HepG2 (cell line): Measurements from ENCODE around the gene FRMD4A. TPM values are rescaled to one million over a fixed set of nuclear protein-coding genes. Genes with fewer than 3 reads are reported as not detected.

Source experiments
- ATAC-seq: fragments of 200-7000 bp; cut with Tn5 transposase; 3 replicates; pipeline ENCODE4 v1.9.1; 2020; ENCODE audit warnings: mild to moderate bottlenecking, moderate library complexity
- BruUV-seq: library from RNA; stranded (reverse); fragments of 400-500 nt; replicated peaks from 2 replicates; lab custom pipeline; 2021; lab: Mats Ljungman, UMichigan
- CTCF ChIA-PET: fragments of 300-600 bp; formaldehyde crosslinking; extraction: SDS; loops from one replicate; lab custom pipeline; 2021; ENCODE audit warnings: low total read pairs, inconsistent platforms, low intra/inter-chr PET ratio; lab: Yijun Ruan, JAX
- POLR2A ChIA-PET: fragments of 350-600 bp; sonication (Branson Sonifier 250); formaldehyde crosslinking; loops from one replicate; lab custom pipeline; 2020; ENCODE audit warnings: antibody characterized with exemption, inconsistent platforms; lab: Yijun Ruan, JAX
- DNase-seq: peaks from one replicate; pipeline ENCODE4 v3.0.0-alpha.2; 2015; ENCODE audit warnings: low spot score
- FAIRE-seq: peaks from 3 replicates; lab custom pipeline; 2011; peaks lifted over from hg19 to GRCh38; lab: Jason Lieb, UNC
- H2AFZ ChIP-seq: one replicate; pipeline ENCODE4 v1.6.1; 2011; ENCODE audit warnings: low read length, inconsistent platforms
- H3K27ac ChIP-seq: fragments of 300-600 bp; 3 replicates; pipeline ENCODE4 v1.8.0; 2011; ENCODE audit warnings: mixed run types, mild to moderate bottlenecking, mixed read lengths, low read length, inconsistent platforms; ENCODE audit not compliant: insufficient read depth; ENCODE audit errors: extremely low read length
- H3K27me3 ChIP-seq, 2 experiments: fragments of 200-600 bp in 1 of 2; 2 replicates in 1 of 2; 3 replicates in 1 of 2; pipeline versions ENCODE4 v1.6.0 to v1.8.0; 2011; ENCODE audit warnings: low read length in 2 of 2, mild to moderate bottlenecking in 2 of 2, moderate library complexity in 2 of 2, inconsistent platforms in 1 of 2; ENCODE audit not compliant: insufficient read depth in 2 of 2, control insufficient read depth in 1 of 2
- H3K36me3 ChIP-seq, 2 experiments: fragments of 200-600 bp in 1 of 2; replicated peaks in 1 of 2; 2 replicates in 1 of 2; 3 replicates in 1 of 2; pipeline versions ENCODE4 v1.5.1 to v1.8.0; 2011; ENCODE audit warnings: low read length in 2 of 2, inconsistent platforms in 1 of 2; ENCODE audit not compliant: insufficient read depth in 2 of 2, control insufficient read depth in 1 of 2
- H3K4me1 ChIP-seq: 2 replicates; pipeline ENCODE4 v1.5.1; 2012; ENCODE audit warnings: low read length, inconsistent platforms; ENCODE audit not compliant: insufficient read depth
- H3K4me2 ChIP-seq: 2 replicates; pipeline ENCODE4 v1.6.0; 2011; ENCODE audit warnings: low read depth, low read length, inconsistent platforms
- H3K4me3 ChIP-seq, 3 experiments: fragments of 200-600 bp in 1 of 3; sonication (generic), shearing (Covaris generic) in 1 of 3; replicated peaks in 1 of 3; 2 replicates each; pipeline ENCODE4 v1.5.1; 2011 to 2016; ENCODE audit warnings: low read length in 3 of 3, inconsistent platforms in 2 of 3, low read depth in 2 of 3, mild to moderate bottlenecking in 2 of 3, control low read depth in 1 of 3, mixed read lengths in 1 of 3; ENCODE audit not compliant: insufficient read depth in 1 of 3
- H3K79me2 ChIP-seq: one replicate; pipeline ENCODE4 v1.6.1; 2011; ENCODE audit warnings: low read length, inconsistent platforms; ENCODE audit not compliant: insufficient read depth
- H3K9ac ChIP-seq: 2 replicates; pipeline ENCODE4 v1.6.0; 2011; ENCODE audit warnings: mild to moderate bottlenecking, low read depth, low read length, inconsistent platforms; ENCODE audit not compliant: insufficient read depth
- H3K9me3 ChIP-seq: 2 replicates; pipeline ENCODE4 v1.5.1; 2012; ENCODE audit warnings: mild to moderate bottlenecking, low read length
- H4K20me1 ChIP-seq: 2 replicates; pipeline ENCODE4 v1.6.0; 2011; ENCODE audit warnings: inconsistent platforms, mild to moderate bottlenecking, low read length, moderate library complexity; ENCODE audit not compliant: insufficient read depth
- AKAP8 ChIP-seq: sonication (generic); formaldehyde crosslinking; IDR thresholded peaks from 2 replicates; pipeline ENCODE4 v1.5.1; 2020; ENCODE audit warnings: mild to moderate bottlenecking, missing genetic modification reagents
- ARNT ChIP-seq: fragments of 450-650 bp; IDR thresholded peaks from 2 replicates; pipeline ENCODE4 v1.6.1; 2017
- GABPB1 ChIP-seq: IDR thresholded peaks from 2 replicates; pipeline ENCODE4 v1.6.1; 2016; ENCODE audit warnings: mild to moderate bottlenecking, missing genetic modification reagents, moderate library complexity, missing compliant biosample characterization
- KDM3A ChIP-seq: IDR thresholded peaks from 2 replicates; pipeline ENCODE4 v1.6.1; 2018; ENCODE audit warnings: low read depth, missing compliant biosample characterization
- MXD4 ChIP-seq: IDR thresholded peaks from 2 replicates; pipeline ENCODE4 v1.6.1; 2016; ENCODE audit warnings: mild to moderate bottlenecking, missing biosample characterization, missing genetic modification reagents
- PAWR ChIP-seq: sonication (generic); formaldehyde crosslinking; IDR thresholded peaks from 2 replicates; pipeline ENCODE4 v1.4.0; 2020; ENCODE audit warnings: missing genetic modification reagents, mild to moderate bottlenecking, borderline replicate concordance
- TMF1 ChIP-seq: sonication (generic); formaldehyde crosslinking; IDR thresholded peaks from 2 replicates; pipeline ENCODE4 v1.8.1; 2022; ENCODE audit warnings: low read depth, missing genetic modification reagents
- YEATS4 ChIP-seq: sonication (generic); formaldehyde crosslinking; IDR thresholded peaks from 2 replicates; pipeline ENCODE4 v1.4.0; 2020; ENCODE audit warnings: missing genetic modification reagents, borderline replicate concordance
- ZNF143 ChIP-seq: sonication (generic); formaldehyde crosslinking; IDR thresholded peaks from 2 replicates; pipeline ENCODE4 v1.4.0; 2020; ENCODE audit warnings: missing genetic modification reagents
- ZNF20 ChIP-seq: sonication (generic); formaldehyde crosslinking; IDR thresholded peaks from 2 replicates; pipeline ENCODE4 v1.4.0; 2020; ENCODE audit warnings: mild to moderate bottlenecking, moderate library complexity, missing genetic modification reagents
- ZNF567 ChIP-seq: sonication (generic); formaldehyde crosslinking; IDR thresholded peaks from 2 replicates; pipeline ENCODE4 v1.8.1; 2023; ENCODE audit warnings: mild to moderate bottlenecking, missing genetic modification reagents, borderline replicate concordance
- ZNF605 ChIP-seq: sonication (generic); formaldehyde crosslinking; IDR thresholded peaks from 2 replicates; pipeline ENCODE4 v1.8.0; 2022; ENCODE audit warnings: mild to moderate bottlenecking, missing genetic modification reagents
- ZNF891 ChIP-seq: sonication (generic); formaldehyde crosslinking; IDR thresholded peaks from 2 replicates; pipeline ENCODE4 v1.5.0; 2020; ENCODE audit warnings: mild to moderate bottlenecking, missing genetic modification reagents
- WGBS: methylation state at CpG from one replicate; pipeline ENCODE4 v1.1.6; 2017; ENCODE audit warnings: low lambda C conversion rate; 5-methylcytosine and 5-hydroxymethylcytosine counted together
- in situ Hi-C: cut with HindIII; loops from 2 replicates; pipeline ENCODE4 v1.10.0; 2017; ENCODE audit warnings: low pct_unique_long_range_greater_than_20kb; ENCODE audit not compliant: extremely low pct_ligation_motif_present
- intact Hi-C: fragments of 100-400 bp; cut with micrococcal nuclease; formaldehyde crosslinking; loops from one replicate; pipeline ENCODE4 v1.10.0; 2022; ENCODE audit not compliant: unreplicated experiment
- polyA plus RNA-seq, 8 experiments: library from polyadenylated mRNA; depleted of rRNA in 3 of 8; stranded (reverse) in 7 of 8; unstranded in 1 of 8; fragments of >200 nt; fragmentation: Illumina TruSeq in 4 of 8; extraction: Trizol in 4 of 8; gene quantifications; 2 replicates each; pipeline versions ENCODE4 v1.2.1 to v1.2.3, GENCODE V29; 2011 to 2016; ENCODE audit warnings: low read depth in 4 of 8, missing spikeins in 1 of 8, mixed read lengths in 1 of 8; ENCODE audit not compliant: insufficient read depth in 1 of 8
- total RNA-seq, 5 experiments: library from RNA; depleted of rRNA; stranded (reverse); fragments of >200 nt; fragmentation: Illumina TruSeq; extraction: Trizol; gene quantifications; 2 replicates each; pipeline ENCODE4 v1.2.3, GENCODE V29; 2016; ENCODE audit warnings: low read depth in 1 of 5
- TF ChIP-seq, protein P1 (sequence below): sonication (generic); formaldehyde crosslinking; IDR thresholded peaks from 2 replicates; pipeline ENCODE4 v1.5.1; 2020; ENCODE audit warnings: missing genetic modification reagents, mild to moderate bottlenecking, borderline replicate concordance
- TF ChIP-seq, protein P2 (sequence below): IDR thresholded peaks from 2 replicates; pipeline ENCODE4 v1.6.1; 2012; ENCODE audit warnings: low read depth, low read length, improper control_type of control experiment
- TF ChIP-seq, protein P3 (sequence below): sonication (generic); formaldehyde crosslinking; IDR thresholded peaks from 2 replicates; pipeline ENCODE4 v1.9.0; 2021; ENCODE audit warnings: missing genetic modification reagents, mild to moderate bottlenecking, borderline replicate concordance
- TF ChIP-seq, protein P4 (sequence below): sonication (generic); formaldehyde crosslinking; IDR thresholded peaks from 2 replicates; pipeline ENCODE4 v1.5.0; 2020; ENCODE audit warnings: mild to moderate bottlenecking, missing genetic modification reagents, borderline replicate concordance

Gene FRMD4A
- total and polyA plus RNA-seq, 2 of the 13 experiments (the other 11 are each of a cell fraction or from before 2014, with no cell fraction given), result 0.09 to 0.26 TPM

DNA sequence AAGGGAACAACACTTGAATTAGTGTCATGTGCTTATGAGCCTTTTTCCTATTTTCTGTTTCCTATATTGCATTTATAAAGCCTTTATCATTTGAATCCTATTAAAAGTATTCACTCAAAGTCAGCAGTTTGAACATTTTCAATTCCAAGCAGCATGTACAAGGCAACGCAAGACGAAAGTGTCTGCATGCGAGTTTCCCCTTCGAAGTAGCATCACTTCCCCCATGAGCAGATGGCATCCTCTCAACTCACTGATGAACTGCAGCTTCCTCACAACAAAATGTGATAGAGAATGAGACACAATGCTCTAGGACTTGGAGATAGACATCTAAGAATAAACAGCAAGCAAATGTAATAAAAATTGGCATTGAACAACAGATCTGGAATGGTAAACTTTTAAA is 473.3 kb downstream of the FRMD4A start:
- CTCF ChIA-PET, result no interaction called here
- H3K9me3 ChIP-seq, result no peaks in the 10 kb centered on the region
- no peaks in the 10 kb centered on the region for H3K79me2 ChIP-seq
- WGBS, result 53% methylated on average over 4 of the region's 4 CpGs
- intact Hi-C loops, result no loop called here
- peaks cover 4 to 24% of the 10 kb centered on the region in 2 experiments; a peak in 2 of 5 replicates for H3K27me3 ChIP-seq
- H3K4me1 ChIP-seq, result no peaks in the 10 kb centered on the region
- ATAC-seq, result no peak
- no peak overlapping the region for H2AFZ ChIP-seq
- FAIRE-seq, result no peak
- no peak overlapping the region for H3K4me3 ChIP-seq
- H3K9ac ChIP-seq, result no peak overlapping the region
- in situ Hi-C loops, result no loop called here
- H3K36me3 ChIP-seq, result no peaks in the 10 kb centered on the region
- BruUV-seq, result no TSS peak
- H3K27ac ChIP-seq, result no peak overlapping the region
- H4K20me1 ChIP-seq, result no peaks in the 10 kb centered on the region
- POLR2A ChIA-PET, result no interaction called here
- no peak overlapping the region for H3K4me2 ChIP-seq
- no peak for DNase-seq
- TF ChIP-seq KDM3A (CRISPR knock-in tag) (no peak), GABPB1 (CRISPR knock-in tag) (no peak), TMF1 (CRISPR knock-in tag) (no peak), ZNF605 (CRISPR knock-in tag) (no peak), AKAP8 (CRISPR knock-in tag) (no peak), ZNF20 (no peak), ZNF891 (CRISPR knock-in tag) (no peak), MXD4 (CRISPR knock-in tag) (no peak), PAWR (no peak), ARNT (no peak), ZNF567 (CRISPR knock-in tag) (no peak), YEATS4 (CRISPR knock-in tag) (no peak), ZNF143 (CRISPR knock-in tag) (no peak)
- TF ChIP-seq, protein P1, sequence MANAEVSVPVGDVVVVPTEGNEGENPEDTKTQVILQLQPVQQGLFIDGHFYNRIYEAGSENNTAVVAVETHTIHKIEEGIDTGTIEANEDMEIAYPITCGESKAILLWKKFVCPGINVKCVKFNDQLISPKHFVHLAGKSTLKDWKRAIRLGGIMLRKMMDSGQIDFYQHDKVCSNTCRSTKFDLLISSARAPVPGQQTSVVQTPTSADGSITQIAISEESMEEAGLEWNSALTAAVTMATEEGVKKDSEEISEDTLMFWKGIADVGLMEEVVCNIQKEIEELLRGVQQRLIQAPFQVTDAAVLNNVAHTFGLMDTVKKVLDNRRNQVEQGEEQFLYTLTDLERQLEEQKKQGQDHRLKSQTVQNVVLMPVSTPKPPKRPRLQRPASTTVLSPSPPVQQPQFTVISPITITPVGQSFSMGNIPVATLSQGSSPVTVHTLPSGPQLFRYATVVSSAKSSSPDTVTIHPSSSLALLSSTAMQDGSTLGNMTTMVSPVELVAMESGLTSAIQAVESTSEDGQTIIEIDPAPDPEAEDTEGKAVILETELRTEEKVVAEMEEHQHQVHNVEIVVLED, result no peak
- TF ChIP-seq, protein P2, sequence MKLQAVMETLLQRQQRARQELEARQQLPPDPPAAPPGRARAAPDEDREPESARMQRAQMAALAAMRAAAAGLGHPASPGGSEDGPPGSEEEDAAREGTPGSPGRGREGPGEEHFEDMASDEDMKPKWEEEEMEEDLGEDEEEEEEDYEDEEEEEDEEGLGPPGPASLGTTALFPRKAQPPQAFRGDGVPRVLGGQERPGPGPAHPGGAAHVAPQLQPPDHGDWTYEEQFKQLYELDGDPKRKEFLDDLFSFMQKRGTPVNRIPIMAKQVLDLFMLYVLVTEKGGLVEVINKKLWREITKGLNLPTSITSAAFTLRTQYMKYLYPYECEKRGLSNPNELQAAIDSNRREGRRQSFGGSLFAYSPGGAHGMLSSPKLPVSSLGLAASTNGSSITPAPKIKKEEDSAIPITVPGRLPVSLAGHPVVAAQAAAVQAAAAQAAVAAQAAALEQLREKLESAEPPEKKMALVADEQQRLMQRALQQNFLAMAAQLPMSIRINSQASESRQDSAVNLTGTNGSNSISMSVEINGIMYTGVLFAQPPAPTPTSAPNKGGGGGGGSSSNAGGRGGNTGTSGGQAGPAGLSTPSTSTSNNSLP, result no peak
- TF ChIP-seq, protein P3, sequence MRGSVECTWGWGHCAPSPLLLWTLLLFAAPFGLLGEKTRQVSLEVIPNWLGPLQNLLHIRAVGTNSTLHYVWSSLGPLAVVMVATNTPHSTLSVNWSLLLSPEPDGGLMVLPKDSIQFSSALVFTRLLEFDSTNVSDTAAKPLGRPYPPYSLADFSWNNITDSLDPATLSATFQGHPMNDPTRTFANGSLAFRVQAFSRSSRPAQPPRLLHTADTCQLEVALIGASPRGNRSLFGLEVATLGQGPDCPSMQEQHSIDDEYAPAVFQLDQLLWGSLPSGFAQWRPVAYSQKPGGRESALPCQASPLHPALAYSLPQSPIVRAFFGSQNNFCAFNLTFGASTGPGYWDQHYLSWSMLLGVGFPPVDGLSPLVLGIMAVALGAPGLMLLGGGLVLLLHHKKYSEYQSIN (CRISPR knock-in tag), result no peak
- TF ChIP-seq, protein P4, sequence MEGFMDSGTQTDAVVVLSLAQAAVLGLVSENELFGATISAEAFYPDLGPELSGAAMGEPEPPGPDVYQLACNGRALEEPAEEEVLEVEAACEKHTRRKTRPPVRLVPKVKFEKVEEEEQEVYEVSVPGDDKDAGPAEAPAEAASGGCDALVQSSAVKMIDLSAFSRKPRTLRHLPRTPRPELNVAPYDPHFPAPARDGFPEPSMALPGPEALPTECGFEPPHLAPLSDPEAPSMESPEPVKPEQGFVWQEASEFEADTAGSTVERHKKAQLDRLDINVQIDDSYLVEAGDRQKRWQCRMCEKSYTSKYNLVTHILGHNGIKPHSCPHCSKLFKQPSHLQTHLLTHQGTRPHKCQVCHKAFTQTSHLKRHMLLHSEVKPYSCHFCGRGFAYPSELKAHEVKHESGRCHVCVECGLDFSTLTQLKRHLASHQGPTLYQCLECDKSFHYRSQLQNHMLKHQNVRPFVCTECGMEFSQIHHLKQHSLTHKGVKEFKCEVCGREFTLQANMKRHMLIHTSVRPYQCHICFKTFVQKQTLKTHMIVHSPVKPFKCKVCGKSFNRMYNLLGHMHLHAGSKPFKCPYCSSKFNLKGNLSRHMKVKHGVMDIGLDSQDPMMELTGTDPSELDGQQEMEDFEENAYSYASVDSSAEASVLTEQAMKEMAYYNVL (CRISPR knock-in tag), result no peak
